Measurements from ENCODE around the gene POLR2C.
A peak's percentile ranks its signal among the peaks of the same experiment; 100 is the strongest.

Gene POLR2C

GRCh38 chr16:57485091-57485915 lies 22.8 kb downstream of the POLR2C start:
- H3K27me3 ChIP-seq (ENCODE audit: insufficient read depth, low read length, poor library complexity, severe bottlenecking) = no peaks in the 10 kb centered on the region
- H3K79me2 ChIP-seq (ENCODE audit: insufficient read depth, low read length) = peaks cover 8% of the 10 kb centered on the region; the same call in 1 of the 2 replicates
- H3K4me1 ChIP-seq (ENCODE audit: insufficient read depth, low read length, poor library complexity, severe bottlenecking) = peaks cover 26% of the 10 kb centered on the region
- peak overlapping the region; percentile 90 for H3K4me3 ChIP-seq (ENCODE audit: low read length, poor library complexity, severe bottlenecking)
- no peaks in the 10 kb centered on the region for H3K36me3 ChIP-seq (ENCODE audit: insufficient read depth, low read length)
- TF ChIP-seq CTCF (conservative IDR thresholded peaks at IDR 0.05; ENCODE audit: low read length) = no peak
- no peak for TF ChIP-seq EZH2phosphoT487 (IDR thresholded peaks at IDR 0.05; ENCODE audit: borderline replicate concordance)
- no peaks in the 10 kb centered on the region for H3K9me3 ChIP-seq (ENCODE audit: insufficient read depth, low read depth, low read length)
- peak overlapping the region; percentile 72 for H3K9ac ChIP-seq (ENCODE audit: low read depth, low read length, poor library complexity, severe bottlenecking)
- H3K9me2 ChIP-seq (replicated peaks; ENCODE audit: low read depth, low read length) = no peaks in the 10 kb centered on the region
- no peaks in the 10 kb centered on the region for H4K20me1 ChIP-seq (ENCODE audit: insufficient read depth, low read length, poor library complexity, severe bottlenecking)
- no peaks in the 10 kb centered on the region for H3F3A ChIP-seq (ENCODE audit: low read depth)
- peak overlapping the region; percentile 74 for H2AFZ ChIP-seq (ENCODE audit: low read length)
- peak overlapping the region; percentile 81 for H3K4me2 ChIP-seq (ENCODE audit: low read depth, low read length, poor library complexity, severe bottlenecking)

GRCh38 chr16:57485916-57486857 lies 23.7 kb downstream of the POLR2C start, which contains the start of gene DOK4:
TSS of gene DOK4 (minus strand) at chr16:57486493. CDS start at chr16:57479507, 6,986 bp downstream.
- Histone ChIP-seq H3K9me3 (ENCODE audit: insufficient read depth, low read depth, low read length) (no peaks in the 10 kb centered on the region), H3K4me3 (ENCODE audit: low read length, poor library complexity, severe bottlenecking) (peak within 1 kb of the TSS; percentile 90), H3K4me1 (ENCODE audit: insufficient read depth, low read length, poor library complexity, severe bottlenecking) (peaks cover 26% of the 10 kb centered on the region), H3K36me3 (ENCODE audit: insufficient read depth, low read length) (no peaks in the 10 kb centered on the region), H3K9ac (ENCODE audit: low read depth, low read length, poor library complexity, severe bottlenecking) (peak within 1 kb of the TSS; percentile 72), H2AFZ (ENCODE audit: low read length) (peak within 1 kb of the TSS; percentile 92), H3F3A (ENCODE audit: low read depth) (no peaks in the 10 kb centered on the region), H4K20me1 (ENCODE audit: insufficient read depth, low read length, poor library complexity, severe bottlenecking) (no peaks in the 10 kb centered on the region), H3K27me3 (ENCODE audit: insufficient read depth, low read length, poor library complexity, severe bottlenecking) (no peaks in the 10 kb centered on the region), H3K9me2 (replicated peaks; ENCODE audit: low read depth, low read length) (no peaks in the 10 kb centered on the region), H3K79me2 (ENCODE audit: insufficient read depth, low read length) (peaks cover 8% of the 10 kb centered on the region; the same call in 1 of the 2 replicates), H3K4me2 (ENCODE audit: low read depth, low read length, poor library complexity, severe bottlenecking) (peak within 1 kb of the TSS; percentile 81)
- no peak for TF ChIP-seq EZH2phosphoT487 (IDR thresholded peaks at IDR 0.05; ENCODE audit: borderline replicate concordance)

GRCh38 chr16:57486858-57487834 lies 24.7 kb downstream of the POLR2C start:
- peak overlapping the region; percentile 68 for H3K4me2 ChIP-seq (ENCODE audit: low read depth, low read length, poor library complexity, severe bottlenecking)
- TF ChIP-seq EZH2phosphoT487 (IDR thresholded peaks at IDR 0.05; ENCODE audit: borderline replicate concordance) (no peak), CTCF (conservative IDR thresholded peaks at IDR 0.05; ENCODE audit: low read length) (no peak)
- no peaks in the 10 kb centered on the region for H3K9me2 ChIP-seq (replicated peaks; ENCODE audit: low read depth, low read length)
- H3F3A ChIP-seq (ENCODE audit: low read depth) = no peaks in the 10 kb centered on the region
- H3K27me3 ChIP-seq (ENCODE audit: insufficient read depth, low read length, poor library complexity, severe bottlenecking) = no peaks in the 10 kb centered on the region
- H4K20me1 ChIP-seq (ENCODE audit: insufficient read depth, low read length, poor library complexity, severe bottlenecking) = no peaks in the 10 kb centered on the region
- H3K36me3 ChIP-seq (ENCODE audit: insufficient read depth, low read length) = no peaks in the 10 kb centered on the region
- H3K9ac ChIP-seq (ENCODE audit: low read depth, low read length, poor library complexity, severe bottlenecking) = peak overlapping the region; percentile 29
- H3K79me2 ChIP-seq (ENCODE audit: insufficient read depth, low read length) = peaks cover 8% of the 10 kb centered on the region; the same call in 1 of the 2 replicates
- H3K4me1 ChIP-seq (ENCODE audit: insufficient read depth, low read length, poor library complexity, severe bottlenecking) = peaks cover 26% of the 10 kb centered on the region
- peak overlapping the region; percentile 92 for H2AFZ ChIP-seq (ENCODE audit: low read length)
- H3K4me3 ChIP-seq (ENCODE audit: low read length, poor library complexity, severe bottlenecking) = peak overlapping the region; percentile 90
- no peaks in the 10 kb centered on the region for H3K9me3 ChIP-seq (ENCODE audit: insufficient read depth, low read depth, low read length)

All from Loucy (cell line).